Hematopoietic multipotent progenitor cell treated with erythropoietin and hydrocortisone succinate and interleukin-3 and kit ligand, for 6 days (in vitro differentiated cells): ENCODE data around the gene CHRNA4.

ENCODE experiments used
- DNase-seq: peaks from one replicate; pipeline ENCODE4 v3.0.0-alpha.2; 2015

The CHRNA4 gene

DNA sequence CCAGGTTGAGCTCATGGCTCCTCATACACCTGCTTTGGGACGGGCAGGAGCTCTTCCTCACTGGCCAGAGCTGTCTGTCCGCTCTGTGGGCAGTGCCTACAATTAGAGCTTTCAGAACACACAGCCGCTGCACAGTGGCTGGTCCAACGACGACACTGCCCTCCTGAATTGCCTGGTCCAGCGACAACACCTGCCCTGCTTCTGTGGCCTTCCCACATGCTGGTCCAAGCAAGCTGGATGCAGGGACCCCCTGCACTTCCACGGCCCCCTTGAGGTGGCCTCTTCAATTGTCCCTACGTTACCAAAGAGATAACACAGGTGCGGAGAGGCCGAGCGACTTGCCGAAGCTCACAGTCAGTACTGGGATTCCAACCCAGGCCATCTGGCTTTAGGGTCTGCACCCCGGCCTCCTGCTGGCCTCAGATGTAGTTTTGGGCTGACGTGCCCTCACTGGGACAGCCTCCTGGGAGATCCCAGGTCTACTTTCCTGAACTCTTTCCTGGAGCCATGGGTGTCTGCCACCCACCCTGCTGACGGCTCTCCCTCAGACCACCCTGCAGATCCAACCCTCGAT lies 1.4 kb upstream of the CHRNA4 start:
- DNase-seq, result no peak

DNA sequence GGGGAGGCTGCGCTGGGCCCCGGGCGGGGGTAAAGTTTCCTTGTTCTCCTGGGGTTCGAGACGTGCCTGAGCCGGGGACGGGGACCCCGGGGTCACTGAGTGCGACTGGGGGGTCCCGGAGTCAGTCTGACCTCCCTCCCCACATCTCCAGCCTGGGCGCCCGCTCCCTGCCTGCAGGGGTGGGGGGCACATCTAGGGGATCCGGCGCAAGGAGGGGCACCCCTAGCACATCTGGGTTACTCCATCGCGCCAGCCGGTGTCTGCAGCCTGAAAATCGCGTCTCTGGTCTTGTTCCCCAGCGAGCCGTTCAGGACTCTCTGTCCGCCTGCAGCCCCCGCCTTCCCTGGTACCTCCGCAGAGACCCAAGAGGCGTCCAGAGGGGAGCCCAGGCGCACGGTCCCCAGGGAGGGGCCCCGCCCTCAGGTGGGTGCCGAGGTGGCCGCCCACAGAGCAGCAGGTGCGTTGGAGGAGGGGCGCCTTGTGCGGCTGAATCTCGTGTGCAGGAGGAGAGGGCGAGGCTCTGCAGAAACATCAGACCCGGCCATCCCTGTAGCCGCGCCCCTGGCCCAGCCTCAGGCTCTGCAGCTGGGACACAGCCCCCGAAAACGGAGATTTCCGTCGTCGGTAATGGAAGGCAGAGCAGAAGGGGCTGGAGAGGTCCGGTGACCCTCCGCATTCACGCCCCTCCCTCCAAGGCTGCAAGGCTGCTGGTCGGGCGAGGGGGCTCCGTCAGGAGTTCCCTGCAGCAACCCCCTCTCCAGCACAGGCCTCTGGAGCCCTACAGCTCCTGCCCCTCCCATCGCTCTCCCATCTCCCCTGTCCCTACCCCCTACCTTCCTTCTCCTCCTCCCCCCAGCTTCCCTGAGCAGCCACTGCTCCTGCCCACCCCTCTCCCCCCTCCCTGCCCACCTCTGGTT lies 628 bp upstream of the CHRNA4 start:
- DNase-seq, result no peak

DNA sequence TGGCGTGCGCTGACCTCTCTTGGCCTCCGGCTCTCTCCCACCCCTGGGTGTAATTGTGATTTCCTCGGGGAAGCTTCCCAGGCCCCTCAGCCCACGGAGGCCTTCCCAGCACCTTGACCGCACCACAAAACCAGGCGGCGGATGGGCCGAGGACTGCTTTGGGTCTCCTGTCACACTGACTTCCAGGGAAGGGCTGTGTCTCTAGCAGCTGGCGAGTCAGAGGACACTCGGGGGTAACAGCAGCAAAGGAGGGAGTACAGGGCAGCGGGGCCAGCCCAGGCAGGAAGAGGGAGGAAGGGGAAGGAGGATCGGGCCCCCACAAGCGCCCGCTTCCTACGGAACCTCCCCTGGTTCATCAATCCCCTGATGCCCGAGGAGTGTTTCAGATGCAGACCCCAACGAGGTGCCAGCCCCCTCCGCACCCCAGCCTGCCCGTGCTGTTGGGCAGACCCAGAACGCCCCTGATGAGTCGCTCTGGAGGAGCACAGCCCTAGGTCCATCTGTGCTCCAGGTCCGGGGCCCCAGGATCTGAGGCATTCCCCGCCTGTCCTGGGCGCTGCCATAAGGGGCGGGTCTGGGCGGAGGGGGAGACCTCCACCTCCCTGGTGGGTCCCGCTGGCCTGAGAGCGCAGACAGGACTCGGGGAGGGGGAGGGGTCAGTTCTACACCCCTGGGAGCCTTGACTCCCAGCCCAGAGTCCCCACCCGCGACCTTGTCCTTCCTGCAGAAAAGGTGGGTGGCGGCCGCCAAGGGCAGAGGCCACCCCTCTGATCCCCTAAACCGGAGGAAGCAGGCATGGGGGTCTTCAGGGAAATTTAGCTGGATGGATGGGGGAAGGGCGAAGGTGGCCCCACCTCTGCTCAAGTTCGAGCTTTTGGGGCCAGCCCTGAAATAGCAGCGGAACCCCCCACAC lies 956 bp downstream of the CHRNA4 start:
- no peak for DNase-seq

DNA sequence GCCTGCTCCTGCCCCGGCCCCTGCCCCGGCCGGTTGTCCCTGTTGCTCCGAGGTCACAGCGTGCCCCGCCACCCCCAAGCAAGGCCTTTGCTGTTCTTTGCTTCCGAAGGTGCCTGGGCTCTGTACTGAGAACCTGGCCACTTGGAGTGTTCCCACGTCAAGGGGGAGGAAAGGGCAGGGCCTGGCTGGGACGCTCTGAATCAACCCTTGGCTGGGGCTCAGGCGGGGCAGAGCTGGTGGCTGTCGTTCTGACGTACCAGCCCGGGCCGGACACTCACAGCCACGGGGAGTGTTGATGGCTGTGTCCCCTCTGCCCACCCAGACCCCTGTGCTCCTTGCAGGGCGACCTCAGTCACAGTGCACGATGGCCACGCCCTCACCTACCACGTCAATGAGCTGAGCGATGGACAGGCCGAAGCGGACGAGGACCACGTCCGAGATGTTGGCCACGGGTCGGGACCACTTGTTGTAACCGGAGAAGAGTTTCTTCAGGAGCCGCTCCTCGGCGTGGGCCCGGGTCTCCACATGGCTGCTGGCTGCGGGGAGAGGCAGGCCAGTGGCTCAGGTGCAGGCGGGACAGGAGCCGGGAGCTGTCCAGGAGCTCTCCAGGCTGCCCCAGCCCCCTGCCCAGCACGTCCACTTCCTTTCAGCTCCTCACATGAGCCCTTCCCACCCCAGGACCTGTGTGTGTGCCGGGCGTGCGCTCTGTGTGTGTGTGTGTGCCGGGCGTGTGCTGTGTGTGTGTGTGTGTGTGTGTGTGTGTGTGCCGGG lies 1.8 kb downstream of the CHRNA4 start:
- DNase-seq, result no peak

DNA sequence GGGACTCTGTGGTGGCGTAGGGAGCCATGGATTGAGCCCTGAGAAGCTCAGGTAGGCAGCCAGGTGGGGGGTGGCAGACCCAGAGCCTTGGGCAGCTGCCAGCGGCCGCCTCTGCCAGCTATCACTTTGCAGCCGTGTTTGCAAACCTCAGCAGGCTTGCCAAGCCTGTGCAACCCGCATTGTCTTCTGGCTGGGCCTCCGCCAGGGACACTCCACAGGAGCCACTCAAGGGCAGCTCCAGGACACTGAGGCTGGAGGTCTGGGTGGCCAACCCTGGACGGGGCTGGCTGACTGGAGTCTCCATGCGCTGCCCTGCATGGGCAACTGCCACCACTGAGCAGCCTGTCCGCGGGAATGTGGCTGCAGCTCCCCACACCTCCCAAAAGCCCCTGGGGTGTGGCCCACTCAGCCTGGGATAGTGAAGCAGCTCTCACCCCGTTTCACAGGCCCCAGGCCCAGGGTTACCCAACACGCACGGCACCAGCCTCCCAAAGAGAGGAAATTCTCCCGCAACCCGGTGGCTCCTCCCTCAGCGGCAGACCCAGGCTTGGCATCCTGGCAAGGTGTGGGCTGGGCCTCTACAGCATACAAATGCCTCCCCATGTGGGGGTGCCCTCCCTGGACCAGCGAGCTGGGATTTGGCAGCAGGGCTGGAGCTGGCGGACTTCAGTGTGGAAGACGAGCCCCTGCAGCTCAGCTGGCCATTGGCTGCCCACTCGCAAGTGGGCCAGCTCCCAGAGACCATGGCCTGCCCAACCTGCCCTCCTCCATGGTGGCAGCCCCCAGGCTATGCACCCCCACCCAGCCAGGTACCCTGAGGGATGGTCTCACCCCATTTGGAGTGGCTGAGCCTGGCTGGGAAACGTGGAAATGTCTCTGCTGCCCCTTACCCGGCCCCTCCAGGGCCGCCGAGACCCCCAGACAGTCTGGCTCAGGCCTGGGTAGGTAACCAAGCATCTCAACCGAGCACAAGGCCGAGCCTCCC lies 2.9 kb downstream of the CHRNA4 start:
- no peak for DNase-seq

DNA sequence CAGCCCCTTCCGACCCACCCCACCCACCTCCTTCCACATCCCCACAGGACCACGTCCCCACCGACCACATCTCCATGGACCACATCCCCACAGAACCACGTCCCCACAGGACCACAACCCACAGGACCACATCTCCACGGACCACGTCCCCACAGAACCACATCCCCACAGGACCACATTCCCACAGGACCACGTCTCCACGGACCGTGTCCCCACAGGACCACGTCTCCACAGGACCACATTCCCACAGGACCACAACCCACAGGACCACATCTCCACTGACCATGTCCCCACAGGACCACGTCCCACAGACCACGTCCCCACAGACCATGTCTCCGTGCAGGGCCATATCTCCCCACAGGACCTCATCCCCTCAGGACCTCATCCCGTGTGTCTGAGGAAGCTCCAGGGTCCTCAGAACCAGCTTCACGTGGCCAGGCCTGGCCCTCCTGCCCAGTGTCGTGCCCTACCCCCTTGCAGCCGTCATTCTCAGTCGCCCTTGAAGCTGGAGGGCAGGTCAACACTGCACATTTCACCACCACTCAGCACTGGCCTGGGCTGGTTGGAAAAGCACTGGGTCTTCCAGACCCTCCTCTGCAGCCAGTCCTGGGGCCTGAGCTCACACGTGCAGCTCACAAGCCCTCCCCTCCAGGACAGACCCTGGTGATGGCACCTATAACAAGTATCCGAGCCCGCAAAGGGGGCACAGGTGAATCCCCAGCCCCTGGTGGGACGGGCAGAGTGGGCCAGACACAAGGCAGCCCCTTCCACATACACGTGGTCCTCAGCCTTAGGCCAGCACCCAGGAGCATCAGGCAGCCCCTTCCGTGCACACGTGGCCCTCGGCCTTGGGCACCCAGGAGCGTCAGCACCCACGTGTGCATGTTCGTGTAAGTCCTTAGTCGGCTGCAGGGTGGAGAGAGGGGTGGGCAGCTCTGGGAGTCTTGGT lies 3.9 kb downstream of the CHRNA4 start:
- DNase-seq, result no peak

DNA sequence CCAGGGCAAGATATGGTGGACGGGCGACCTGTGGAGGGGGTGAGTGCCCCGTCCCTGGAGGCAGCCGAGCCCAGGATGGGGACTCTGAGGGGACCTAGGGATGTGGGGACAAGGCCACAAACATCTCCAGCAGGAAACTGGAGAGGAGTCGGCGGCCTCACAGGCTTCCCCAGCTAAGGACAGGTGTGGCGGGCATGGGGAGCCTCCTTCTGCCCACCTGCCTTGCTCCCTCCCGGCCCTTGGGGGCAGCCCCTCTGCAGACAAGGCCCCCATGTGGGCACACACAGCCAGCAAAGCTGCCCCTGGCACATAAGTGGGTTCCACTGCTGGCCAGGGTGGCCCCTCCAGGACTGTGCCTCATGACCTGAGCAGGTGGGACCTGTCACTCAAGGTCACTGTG lies 4.6 kb downstream of the CHRNA4 start:
- DNase-seq, result no peak

DNA sequence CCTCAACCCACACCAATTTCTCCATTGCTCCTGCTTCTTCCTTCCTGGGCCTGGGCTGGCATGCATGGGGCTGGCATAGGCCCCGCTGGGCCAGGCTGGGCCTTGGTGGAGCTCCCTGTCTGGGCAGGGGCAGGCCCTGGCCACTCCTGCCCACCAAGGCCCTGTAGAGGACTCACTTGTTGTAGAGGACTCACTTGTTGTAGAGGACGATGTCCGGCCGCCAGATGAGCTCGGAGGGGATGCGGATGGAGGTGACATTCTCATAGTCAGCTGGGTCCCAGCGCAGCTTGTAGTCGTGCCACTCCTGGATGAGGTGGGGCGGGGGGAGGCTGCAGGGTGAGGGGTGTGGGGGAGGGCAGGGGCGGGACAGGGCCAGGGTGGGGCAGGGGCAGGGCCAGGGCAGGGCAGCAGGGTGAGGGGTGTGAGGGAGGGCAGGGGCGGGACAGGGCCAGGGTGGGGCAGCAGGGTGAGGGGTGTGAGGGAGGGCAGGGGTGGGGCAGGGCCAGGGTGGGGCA lies 5.3 kb downstream of the CHRNA4 start:
- DNase-seq, result no peak

DNA sequence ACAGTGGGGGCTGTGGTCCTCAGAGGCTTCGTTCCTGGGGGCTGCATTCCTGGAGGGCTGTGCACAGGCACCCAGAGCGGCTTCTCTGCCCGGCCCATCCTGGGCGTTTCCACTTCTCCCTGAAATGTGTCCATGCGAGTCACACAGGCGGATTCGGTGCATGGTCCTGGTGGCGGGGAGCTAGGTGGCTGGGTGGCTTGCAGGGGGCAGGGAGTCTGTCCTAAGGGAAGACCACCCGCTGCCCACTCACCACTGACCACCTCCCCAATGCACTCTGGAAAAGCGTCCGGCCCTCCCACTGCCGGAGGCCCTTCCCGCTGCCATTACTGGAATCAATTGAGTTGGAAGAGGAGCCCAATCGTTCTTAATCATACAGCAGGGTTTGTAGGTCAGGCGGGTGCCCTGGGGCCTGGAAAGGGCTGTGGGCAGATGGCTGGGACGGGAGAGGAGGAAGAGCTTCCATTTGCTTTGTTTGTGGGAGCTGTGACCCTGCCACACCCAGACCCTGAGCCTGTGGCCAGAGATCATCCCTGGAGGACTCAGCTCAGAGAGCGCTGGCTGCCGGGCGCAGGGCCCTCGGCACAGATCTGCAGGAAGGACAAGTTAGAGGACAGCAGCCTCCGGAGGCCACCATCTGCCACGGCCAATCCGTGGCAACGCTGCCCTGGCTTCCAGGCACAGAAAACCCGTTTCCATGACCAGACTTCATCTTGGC lies 6.4 kb downstream of the CHRNA4 start:
- DNase-seq, result no peak

DNA sequence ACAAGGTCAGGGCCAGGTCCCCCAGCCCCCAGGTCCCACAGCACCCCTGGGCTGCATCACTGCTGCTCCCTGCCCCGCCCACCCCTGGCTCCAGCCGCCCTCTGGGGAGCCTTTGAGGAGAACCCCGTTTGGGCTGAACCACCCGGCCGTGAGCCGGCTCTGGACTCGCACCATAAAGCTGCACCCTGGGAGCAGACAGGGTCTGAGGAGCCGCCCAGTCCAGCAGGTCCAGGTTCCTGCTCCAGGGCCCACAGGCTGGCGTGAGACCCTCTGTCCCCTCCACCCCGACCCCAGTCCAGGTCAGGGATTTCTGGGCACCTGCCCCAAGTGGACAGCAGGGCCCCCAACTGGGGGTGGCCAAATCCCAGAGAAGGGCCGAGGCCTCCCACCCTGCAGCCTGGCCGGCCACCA lies 8.3 kb downstream of the CHRNA4 start:
- no peak for DNase-seq

DNA sequence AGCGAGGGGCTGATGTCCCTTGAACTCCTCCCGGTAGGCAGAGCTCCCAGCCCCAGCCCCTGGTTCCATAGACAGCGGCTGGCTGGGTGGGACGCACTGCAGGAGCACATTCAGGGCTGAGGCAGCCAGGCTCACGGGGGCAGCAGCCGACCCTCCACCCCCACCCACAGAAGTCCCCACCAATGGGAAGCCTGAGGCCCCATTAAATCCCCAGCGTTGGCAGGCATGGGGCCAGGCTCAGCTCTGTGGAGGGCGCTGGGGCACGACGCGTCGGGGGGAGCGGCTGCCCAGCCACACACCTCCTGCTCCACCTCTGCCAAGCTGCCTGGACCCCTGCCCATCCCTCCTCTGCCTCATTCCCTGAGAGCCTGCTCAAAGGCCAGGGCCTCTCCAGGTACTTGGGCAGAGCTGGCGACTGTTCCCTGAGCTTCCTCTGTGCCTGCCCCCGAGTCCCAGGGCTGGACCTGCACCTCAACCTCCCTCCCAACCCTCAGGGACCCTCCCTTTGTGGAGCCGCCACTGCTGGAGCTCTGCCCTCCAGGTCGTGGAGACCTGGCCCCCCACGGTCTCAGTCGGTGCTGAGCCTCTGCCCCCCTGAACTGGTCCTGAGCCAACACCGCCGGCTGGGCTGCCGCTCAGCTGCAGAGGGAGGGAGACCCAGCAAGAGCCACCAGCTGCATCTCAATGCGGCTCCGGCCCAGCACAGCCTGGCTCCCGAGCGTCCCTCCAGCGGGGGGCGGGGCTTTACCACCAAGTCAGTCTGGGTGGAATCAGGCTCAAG lies 9.1 kb downstream of the CHRNA4 start:
- DNase-seq, result no peak

DNA sequence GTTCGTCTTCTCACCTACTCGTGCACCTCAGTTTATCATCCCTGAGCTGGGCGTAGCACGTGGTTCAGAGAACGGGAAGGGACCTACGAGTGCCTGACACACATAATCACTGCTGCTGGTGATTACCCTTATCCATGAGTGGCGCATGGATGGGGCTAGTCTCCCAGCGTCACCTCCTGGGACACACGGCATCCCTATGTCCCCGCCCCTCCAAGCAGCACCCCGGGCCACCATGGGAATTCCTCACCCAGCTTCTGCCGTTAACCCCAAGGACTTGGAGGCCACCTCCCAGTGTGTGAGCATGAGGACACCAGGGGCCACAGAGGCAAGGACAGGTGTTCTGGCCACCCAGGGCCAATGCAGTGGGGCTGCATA lies 9.8 kb downstream of the CHRNA4 start:
- DNase-seq, result no peak

DNA sequence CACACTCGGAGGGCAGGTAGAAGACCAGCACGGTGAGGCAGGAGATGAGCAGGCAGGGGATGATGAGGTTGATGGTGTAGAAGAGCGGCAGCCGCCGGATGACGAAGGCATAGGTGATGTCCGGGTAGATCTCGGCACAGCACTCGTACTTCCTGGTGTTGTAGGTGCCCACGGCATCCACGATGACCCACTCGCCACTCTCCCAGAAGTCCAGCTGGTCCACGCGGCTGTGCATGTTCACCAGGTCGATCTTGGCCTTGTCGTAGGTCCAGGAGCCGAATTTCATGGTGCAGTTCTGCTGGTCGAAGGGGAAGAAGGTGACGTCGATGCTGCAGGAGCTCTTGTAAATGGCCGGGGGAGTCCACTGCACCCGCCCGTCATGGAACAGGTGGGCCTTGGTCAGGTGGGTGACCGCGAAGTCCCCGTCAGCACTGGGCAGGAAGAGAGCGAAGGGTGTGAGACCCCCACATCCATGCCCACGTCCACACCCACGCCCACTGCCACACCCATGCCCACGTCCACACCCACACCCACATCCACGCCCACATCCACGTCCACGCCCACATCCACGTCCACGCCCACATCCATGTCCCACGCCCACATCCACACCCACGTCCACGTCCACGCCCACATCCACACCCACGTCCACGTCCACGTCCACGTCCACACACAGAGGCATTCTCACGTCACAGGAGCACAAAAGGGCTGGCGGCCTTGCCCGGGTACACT lies 10.4 kb downstream of the CHRNA4 start:
- DNase-seq, result no peak

DNA sequence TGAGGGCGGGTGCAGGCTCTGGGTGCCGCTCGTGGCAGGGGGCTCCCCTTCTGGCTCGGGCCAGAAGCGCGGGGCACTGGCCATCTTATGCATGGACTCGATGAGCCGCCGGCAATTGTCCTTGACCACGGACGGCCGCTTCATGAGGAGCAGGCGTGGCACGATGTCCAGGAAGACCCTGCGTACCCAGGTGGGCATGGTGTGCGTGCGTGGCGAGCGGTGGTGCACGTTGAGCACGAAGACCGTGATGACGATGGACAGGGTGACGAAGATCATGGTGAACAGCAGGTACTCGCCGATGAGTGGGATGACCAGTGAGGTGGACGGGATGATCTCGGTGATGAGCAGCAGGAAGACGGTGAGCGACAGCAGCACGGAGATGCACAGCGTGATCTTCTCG lies 11.0 kb downstream of the CHRNA4 start:
- DNase-seq, result no peak

DNA sequence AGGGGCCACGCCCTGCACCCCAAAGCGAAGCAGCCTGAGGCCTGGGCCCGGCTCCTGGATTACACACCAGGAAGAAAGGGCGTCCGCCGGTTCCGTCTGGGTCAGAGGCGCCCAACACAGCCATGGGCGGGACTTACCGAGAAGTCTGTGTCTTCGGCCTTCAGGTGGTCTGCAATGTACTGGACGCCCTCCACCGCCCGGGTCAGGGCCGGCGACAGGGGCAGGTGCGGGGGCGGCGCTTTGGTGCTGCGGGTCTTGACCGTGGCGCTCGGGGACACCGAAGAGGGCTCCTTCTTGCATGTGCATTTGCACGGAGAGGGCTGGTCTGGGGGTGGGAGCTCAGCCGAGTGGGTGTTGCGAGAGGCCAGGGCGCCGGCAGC lies 11.6 kb downstream of the CHRNA4 start:
- DNase-seq, result no peak

DNA sequence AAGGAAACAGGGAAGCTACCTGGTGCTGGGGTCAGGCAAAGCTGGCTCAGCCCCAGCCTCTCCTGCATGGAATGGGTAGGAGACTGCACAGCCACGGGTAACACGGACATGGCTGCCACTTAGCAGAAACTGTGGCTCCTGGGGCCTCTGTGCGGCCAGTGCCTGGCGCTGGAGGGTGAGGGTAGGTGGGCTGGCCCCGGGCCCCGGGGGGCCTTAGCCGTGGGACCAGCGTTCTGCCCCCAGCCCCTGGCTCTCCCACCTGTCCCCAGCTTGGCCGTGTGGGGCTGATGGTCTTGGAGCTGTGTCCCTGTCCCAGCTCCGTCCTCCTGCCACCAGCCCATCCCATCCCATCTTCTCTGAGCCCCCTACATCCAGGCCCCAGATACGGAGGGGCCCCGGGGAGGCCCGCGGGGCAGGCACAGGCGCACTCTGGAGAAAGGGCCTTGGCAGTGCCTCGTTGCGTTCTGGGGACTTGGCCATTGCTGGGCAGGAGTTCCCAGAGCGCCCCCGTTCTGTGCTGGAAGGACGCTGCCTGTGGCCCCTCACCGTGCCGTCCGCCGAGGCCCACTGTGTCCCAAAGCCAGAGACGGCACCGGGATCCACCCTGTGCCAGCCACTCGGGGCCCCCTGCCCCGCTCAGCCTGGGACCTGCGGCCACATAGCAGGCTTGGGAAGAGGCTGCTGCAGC lies 12.2 kb downstream of the CHRNA4 start:
- no peak for DNase-seq
